ENCODE data around the gene ZBTB16. TPM values are rescaled to one million over a fixed set of nuclear protein-coding genes. Genes with fewer than 3 reads are reported as not detected.

ZBTB16 gene
- total RNA-seq, 1 donor from 2014 or later: 3.7 TPM

GRCh38 chr11:114250180-114250579 is 190.7 kb downstream of the ZBTB16 start:
- DNase-seq (ENCODE audit: low spot score in 2 of 2) (no peak), FAIRE-seq (no peak)

GRCh38 chr11:114250993-114251814 is 191.7 kb downstream of the ZBTB16 start:
- FAIRE-seq (no peak), DNase-seq (ENCODE audit: low spot score in 2 of 2) (no peak)

GRCh38 chr11:114251815-114252337 is 192.4 kb downstream of the ZBTB16 start:
- FAIRE-seq (no peak), DNase-seq (ENCODE audit: low spot score in 2 of 2) (no peak)

- no peak for FAIRE-seq
Measured at GRCh38 chr11:114252767-114253166, 193.3 kb downstream of the ZBTB16 start.

GRCh38 chr11:114253771-114254170 is 194.3 kb downstream of the ZBTB16 start:
- FAIRE-seq (no peak), DNase-seq (ENCODE audit: low spot score in 2 of 2) (no peak)

More at GRCh38 chr11:114252767-114253166, 193.3 kb downstream of the ZBTB16 start:
- DNase-seq (ENCODE audit: low spot score in 2 of 2): no peak

- no peak for FAIRE-seq
Measured at GRCh38 chr11:114254571-114255146, 195.1 kb downstream of the ZBTB16 start.

GRCh38 chr11:114255289-114255688 is 195.8 kb downstream of the ZBTB16 start:
- FAIRE-seq (no peak), DNase-seq (ENCODE audit: low spot score in 2 of 2) (no peak)

More at GRCh38 chr11:114254571-114255146, 195.1 kb downstream of the ZBTB16 start:
- DNase-seq (ENCODE audit: low spot score in 2 of 2): no peak

GRCh38 chr11:114256176-114256966 is 196.9 kb downstream of the ZBTB16 start:
- FAIRE-seq: no peak
- DNase-seq (ENCODE audit: low spot score in 2 of 2): no peak

GRCh38 chr11:114256967-114257286 is 197.4 kb downstream of the ZBTB16 start:
- FAIRE-seq: no peak
- DNase-seq (ENCODE audit: low spot score in 2 of 2): no peak

- FAIRE-seq (no peak), DNase-seq (ENCODE audit: low spot score in 2 of 2) (peak in 1 of 2 donors; percentile 69)
Measured at GRCh38 chr11:114257621-114258558, 198.4 kb downstream of the ZBTB16 start.

GRCh38 chr11:114258696-114259095 is 199.2 kb downstream of the ZBTB16 start:
- FAIRE-seq: no peak
- no peak for DNase-seq (ENCODE audit: low spot score in 2 of 2)

GRCh38 chr11:114259124-114259526 is 199.6 kb downstream of the ZBTB16 start:
- FAIRE-seq (no peak), DNase-seq (ENCODE audit: low spot score in 2 of 2) (no peak)

- no peak for FAIRE-seq
- DNase-seq (ENCODE audit: low spot score in 2 of 2): no peak
Measured at GRCh38 chr11:114259551-114259983, 200.1 kb downstream of the ZBTB16 start.

- no peak for DNase-seq (ENCODE audit: low spot score in 2 of 2)
- FAIRE-seq: no peak
Measured at GRCh38 chr11:114260077-114260476, 200.6 kb downstream of the ZBTB16 start.

GRCh38 chr11:114260483-114260882 is 201.0 kb downstream of the ZBTB16 start:
- DNase-seq (ENCODE audit: low spot score in 2 of 2): no peak
- FAIRE-seq: no peak

GRCh38 chr11:114261791-114262190 is 202.3 kb downstream of the ZBTB16 start:
- DNase-seq (ENCODE audit: low spot score in 2 of 2) (no peak), FAIRE-seq (no peak)

- DNase-seq (ENCODE audit: low spot score in 2 of 2) (peak in 1 of 2 donors; percentile 61), FAIRE-seq (no peak)
Measured at GRCh38 chr11:114262681-114263512, 203.4 kb downstream of the ZBTB16 start.

- DNase-seq (ENCODE audit: low spot score in 2 of 2) (no peak), FAIRE-seq (no peak)
Measured at GRCh38 chr11:114263513-114264170, 204.1 kb downstream of the ZBTB16 start.

All from frontal cortex (tissue), 4 donors.